GM18870 (cell line): ENCODE results near the gene CRABP2.

Source experiments
- ATAC-seq: cut with Tn5 transposase; IDR thresholded peaks from one replicate; pipeline ENCODE4 v1.9.1; 2021; ENCODE audit warnings: moderate library complexity; ENCODE audit not compliant: unreplicated experiment

CRABP2 gene

DNA sequence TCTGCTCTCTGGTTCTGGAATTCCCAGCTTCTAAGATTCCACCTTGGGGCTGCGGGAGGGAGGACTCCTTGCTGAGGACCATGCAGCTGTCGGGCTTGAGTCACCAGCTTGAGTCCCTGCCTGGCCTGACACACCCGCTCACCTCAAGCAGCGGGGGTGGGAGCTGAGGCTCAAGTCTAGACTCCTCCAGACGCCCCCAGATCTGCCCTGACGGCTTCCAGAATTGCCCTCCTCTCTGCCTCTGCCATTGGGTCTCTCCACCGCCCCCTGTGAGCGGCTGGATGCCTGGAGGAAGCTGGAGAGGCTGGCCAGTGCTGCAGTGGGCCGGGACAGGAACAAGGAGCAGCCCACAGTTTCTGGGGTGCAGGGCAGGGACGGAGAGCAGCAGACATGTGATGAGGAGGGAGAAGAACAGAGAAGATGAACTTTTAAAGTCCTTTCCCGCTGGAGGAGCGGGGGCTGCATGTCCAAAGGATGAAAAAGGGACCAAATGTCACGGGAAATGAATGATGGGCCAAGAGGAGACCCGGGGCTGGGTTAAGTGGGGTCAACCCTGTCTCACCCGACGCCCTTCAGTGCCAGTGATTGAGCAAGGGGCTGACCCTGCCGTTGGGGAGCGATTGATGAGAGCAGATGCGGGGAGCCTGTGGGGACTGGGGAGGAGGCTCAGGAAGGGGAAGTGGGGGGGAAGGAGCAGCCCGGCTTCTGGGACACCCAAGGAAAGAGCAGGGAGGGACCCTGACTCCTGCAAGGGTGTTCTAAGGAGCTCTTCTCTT, 13.5 kb downstream of the CRABP2 start:
- ATAC-seq: no peak

DNA sequence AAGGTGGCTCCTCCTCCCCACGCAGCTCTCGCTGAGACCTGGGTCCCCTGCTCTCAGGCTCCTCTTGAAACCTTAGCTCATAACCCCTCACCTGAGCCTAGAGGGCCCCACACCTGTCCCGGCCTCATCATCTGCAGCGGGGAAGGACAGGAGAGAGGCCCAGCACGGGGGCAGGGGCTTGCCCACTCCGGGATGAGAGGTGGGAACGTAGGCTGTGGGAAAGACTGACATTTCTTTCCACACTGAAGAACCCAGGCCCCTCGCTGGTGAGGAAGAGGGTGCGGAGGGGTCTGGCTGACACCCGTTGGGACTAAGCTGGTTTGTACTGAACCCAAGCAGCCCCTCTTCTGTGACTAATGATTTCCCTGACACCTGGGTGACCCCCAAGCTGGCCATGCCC, 14.2 kb downstream of the CRABP2 start:
- ATAC-seq: no peak

DNA sequence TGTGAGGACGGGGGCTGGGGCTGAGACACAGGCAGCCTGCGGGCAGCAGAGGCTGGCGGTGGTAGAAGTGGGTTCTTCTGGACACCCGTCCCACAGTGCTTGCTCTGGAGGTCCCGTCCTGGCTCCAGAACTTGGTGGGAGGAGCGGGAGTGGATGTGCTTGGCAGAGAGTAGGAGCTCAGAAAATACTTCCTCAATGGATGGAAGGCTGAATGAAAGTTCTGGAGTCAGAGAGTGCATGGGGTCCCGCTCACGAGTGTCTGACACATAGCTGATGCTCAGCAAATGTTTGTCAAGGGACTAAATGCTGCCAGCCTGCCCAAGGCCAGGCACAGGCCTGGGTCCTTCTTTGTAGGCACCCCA, 14.7 kb downstream of the CRABP2 start:
- no peak for ATAC-seq

DNA sequence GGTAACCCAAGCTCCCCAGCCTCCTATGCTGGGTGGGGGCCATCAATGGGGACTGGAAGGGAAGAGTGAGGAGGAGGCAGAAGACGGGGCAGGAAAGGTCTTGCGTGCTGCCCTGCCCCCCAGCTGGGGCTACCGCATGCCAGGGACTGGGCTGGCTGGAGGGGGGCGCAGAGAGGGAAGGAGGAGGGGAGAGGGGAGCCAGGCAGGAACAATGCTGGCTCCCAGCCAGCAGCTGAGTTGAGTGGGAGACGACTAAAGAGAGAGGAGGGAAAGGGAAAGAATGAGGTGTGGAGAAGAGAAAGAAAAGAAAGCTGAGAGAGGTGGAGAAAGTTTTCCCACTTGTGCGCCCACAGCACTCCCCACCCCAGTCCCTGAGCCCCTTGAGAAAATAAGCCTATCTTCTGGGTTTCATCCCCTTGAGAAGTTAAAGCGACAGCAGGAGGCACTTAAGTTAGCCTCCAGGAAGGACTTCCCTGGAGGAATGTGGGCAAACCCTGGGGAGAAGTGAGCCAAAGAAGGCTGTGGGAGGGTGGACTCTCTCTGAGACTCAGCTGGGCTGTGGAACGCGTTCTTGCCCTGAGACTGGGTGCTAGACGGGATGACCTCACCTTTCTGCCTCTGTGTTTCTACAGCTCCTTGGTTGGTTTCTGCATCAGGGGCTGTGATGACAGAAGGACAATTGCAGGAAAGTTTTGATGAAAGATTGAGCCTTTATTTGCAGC, 15.3 kb downstream of the CRABP2 start:
- no peak for ATAC-seq

DNA sequence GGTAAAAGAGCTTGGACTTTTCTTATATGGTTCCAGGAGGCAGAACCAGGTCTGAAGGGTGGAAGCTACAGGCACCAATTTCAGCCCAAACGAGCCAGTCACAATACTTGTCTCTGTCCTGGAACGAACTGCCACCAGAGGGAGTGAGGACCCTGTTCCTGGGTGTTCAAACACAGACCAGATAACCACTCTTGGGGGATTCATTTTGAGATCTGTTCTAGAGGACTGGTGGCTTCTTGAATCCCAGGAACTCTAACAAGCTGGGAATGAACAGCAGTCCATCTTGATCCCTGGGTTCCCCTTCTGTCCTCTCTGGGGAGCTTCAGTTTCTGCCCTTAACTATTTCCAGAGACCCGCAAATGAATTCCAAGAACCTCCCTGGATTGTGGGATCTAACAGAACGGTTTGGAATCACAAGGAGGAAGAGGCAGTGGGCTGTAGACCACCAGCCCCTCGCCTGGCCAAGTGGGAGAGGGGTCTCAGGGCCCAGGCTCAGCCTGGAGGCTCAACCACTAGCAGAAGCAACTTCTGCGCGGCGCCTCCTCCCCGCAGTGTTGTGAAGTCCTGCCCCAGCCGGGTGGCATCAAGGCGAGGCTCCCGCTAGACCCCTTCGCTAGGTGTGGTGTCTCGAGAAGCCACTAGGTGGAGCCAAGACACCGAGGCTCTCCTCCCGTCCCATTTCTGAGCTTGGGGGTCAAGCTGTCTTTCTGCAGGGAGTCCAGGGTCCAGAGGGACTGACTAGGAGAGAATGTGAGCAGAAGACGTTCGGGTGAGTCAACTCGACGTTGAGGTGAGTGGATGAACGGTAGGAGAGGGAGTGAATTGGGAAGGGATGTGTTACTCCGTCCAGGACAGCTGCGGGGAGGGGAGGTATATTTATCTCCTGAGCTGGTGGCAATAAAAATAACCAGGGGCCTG, 16.1 kb downstream of the CRABP2 start:
- no peak for ATAC-seq

DNA sequence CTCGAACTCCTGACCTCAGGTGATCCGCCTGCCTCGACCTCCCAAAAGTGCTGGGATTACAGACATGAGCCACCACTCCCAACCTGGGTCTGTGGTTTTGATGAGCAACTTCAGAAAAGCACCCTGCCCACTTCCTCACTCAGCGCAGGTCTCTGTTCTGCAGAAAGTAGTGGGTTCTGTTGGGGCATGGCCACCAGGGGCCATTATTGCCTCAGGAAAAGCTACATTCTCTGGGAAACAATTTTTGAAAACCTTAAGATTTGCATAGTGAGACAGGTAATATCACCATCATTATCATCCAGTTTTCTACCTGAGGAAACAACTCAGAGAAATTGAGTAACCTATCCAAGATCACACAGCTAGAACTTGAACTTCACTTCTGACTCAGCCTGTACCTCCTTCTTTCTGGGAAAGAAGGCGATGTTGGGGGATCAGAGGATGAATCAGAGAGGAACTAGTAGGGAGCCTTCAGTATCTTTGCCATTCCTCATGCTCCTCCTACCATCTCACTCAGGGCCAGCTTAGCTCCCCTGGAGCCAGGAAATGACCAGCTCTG, 21.1 kb downstream of the CRABP2 start:
- no peak for ATAC-seq

DNA sequence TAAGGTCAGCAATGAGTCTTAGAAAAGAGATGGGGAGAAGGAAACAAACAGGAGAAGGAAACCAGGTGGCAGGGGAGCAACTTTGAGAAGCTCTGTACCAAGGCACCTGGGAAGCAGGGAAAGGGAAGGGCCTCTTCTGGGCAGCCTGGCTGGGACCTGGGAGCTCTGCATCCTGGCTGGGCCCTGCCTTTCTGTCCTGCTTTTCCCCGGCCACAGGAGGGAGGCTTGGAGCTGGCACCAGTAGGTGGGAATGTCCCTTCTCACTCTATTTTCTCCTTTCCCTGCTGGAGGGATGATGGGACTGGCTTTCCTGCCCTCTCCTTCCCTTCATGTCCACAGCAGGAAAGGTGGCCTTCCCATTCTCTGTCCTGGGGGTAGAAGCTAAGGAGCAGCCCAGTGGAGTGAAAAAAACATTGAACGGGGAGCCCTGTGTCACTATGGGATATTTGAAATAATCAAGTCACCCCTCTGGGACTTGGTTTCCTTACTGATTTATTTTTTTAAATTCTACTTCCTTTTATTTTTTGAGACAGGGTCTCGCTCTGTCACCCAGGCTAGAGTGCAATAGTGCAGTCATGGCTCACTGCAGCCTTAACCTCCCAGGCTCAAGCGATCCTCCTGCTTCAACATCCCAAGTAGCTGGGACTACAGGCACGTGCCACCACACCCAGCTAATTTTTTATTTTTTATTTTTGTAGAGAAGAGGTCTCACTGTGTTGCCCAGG, 23.1 kb downstream of the CRABP2 start:
- ATAC-seq: no peak

DNA sequence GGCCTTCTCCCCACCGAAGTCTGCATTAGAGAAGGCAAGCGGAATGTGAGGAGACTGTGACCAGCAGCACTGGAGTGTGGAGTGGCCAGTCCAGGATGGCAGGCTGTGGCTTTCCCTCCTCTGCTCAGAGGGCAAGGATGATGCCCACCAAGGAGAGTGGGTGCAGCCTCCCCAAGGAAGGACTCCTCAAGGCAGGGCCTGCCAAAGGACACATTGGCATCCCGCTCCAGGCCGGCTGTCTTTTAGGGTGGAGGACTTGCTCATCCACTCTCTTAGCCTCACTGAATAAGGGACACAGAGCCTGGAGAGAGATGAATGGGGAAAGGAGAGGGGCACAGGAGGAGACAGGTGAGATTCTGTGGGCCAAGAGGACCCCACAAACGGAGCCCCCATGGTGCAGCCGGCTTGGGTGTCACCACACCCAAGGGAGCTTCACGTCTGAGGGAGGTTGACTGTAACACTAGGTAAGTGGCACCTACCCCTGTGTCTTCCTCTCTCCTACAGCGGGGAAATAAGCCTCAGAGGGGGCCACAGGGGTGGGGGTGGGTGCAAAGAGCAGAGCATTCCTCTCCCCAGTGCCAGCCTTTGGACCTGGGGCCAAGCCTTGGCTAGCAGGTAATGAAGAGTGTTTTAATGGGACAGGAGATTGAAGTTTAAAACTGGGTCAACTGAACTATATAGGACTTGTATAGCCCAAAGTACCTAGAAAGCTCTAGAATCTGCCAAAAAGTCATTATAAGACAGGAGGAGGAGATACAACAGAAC, 24.0 kb downstream of the CRABP2 start:
- no peak for ATAC-seq

DNA sequence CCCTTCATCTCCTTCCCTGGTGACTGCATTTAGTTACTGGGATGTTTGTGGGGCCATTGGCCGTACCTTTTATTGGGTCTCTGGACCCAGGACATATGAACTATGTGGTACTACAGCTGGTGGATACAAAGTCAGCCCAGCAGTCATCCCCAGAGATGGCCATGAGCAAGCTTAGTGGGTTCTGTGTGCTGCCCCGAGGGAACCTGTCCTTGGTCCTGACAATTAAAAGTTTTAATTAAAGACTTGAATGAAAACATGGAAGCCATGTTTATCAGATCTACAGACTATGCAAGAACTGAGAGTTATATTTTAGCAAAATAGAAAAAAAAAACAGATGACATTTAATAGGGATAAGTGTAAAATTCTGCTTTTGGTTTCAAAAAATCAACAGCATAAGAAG, 25.3 kb downstream of the CRABP2 start:
- no peak for ATAC-seq

DNA sequence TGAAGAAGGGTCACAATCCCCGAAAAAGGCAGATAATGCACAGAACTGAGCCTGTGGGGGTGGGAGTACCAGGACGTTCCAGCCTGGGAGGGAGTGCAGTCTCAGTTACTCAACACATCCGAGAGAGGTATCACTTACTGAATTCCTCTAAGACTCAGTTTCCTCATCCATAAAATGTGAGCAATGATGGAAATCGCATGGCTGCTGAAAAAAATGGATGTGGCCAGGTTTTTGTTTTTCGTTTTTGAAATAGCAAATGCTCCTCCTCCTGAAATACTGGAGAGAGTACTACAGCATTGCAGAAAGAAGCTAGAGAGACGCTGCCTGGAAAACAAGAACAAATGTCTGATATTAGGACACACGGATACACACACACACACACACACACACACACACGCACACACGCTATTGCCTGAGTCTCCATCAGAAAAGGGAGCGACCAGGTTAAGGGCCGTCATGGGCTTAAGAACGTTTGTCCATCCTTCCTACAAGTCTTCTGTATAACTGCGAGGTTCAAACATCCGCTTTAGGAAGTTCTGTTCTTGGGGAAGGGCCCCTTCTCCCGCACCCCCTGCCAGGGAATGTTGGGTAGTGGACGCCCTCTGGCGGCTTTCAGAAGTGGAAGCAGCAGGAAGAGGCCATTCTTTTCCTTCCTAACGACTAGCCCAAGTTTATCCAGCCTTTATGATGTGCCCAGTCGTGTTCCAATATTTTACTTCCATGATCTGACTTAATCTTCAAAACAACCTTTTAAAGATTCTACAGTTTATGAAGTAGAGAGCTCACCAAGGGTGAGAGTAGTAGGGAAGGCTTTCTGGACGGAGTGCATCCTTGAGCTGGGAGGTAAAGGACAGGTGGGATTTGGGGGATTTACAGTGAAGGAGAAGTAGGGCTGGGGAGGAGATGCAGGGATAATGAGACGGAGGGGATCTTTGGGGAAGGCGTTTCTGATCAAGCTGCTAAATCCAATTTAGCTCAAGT, 27.5 kb downstream of the CRABP2 start:
- ATAC-seq: no peak

DNA sequence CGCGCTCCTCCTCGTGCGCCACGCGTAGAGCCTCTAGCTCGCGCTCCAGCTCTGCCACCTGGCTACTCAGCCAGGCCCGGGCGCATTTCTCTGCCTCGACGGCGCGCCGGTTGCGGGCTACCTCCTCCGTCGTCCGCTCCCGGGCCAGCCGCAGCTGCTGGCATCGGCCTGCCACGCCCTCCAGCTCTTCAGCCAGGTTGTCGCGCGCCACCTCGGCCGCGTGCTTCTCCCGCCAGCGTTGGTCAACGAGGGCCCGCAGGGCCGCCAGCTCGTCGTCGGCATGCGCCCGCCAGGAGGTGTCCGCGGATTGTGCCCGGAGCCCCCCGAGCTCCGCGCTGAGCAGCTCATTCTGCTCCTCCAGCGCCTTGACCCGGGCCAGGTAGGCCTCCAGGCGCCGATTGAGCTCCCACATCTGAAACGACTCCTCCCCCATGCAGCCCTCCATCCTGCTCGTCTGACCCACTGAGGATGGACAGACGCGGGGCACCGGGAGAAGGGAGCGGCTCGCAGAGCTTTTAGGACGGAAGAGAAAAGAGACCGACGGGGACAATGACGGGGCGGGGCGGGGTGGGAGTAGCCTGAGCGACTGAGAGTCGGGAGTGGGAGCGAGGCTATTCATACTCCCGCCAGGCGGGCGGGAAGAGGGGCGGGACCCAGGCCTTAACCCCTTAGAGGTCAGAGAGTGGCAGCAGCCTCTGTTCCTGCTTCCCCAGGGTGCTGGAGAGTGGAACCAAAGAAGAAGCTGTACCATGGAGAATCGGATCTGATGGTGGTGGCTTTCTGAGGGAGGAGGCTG, 28.4 kb downstream of the CRABP2 start, which contains the start of gene NES:
TSS of gene NES (minus strand) at position 588 of the 796 bp plus-strand sequence. CDS start at position 445, 143 bp downstream.
- no peak for ATAC-seq

DNA sequence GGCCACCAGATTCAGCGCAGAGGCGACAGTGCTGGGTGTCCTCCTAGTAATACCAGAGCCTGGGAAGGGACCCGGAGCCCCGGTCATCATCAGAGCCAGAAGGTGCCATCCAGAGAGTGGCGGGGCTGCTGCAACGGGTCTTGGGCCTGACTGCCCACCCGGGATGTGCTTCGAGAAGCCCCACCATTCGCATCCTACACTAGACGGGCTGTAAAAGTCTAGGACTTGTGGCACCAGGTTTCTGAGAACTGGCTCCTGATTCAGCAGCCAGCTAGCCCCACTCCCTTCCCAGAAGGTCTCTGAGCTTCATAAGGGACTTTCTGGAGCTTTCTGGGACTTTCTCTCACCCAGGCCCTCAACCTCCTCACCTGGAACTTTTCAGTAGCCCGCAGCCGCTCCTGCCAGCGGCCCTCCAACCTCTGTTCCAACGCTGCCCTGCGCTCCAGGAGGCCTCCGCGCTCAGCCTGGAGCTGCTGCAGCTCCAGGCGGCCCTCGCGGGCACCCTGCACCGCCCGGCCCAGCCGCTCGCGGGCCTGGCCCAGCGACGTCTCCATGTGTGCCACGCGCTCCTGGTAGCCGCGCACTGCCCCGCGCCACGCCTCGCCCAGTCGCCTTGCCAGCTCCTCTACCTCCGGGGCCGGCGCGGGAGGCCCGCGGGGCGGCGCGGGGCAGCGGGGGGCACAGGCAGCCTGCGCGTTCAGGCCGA, 29.1 kb downstream of the CRABP2 start:
- ATAC-seq: no peak

DNA sequence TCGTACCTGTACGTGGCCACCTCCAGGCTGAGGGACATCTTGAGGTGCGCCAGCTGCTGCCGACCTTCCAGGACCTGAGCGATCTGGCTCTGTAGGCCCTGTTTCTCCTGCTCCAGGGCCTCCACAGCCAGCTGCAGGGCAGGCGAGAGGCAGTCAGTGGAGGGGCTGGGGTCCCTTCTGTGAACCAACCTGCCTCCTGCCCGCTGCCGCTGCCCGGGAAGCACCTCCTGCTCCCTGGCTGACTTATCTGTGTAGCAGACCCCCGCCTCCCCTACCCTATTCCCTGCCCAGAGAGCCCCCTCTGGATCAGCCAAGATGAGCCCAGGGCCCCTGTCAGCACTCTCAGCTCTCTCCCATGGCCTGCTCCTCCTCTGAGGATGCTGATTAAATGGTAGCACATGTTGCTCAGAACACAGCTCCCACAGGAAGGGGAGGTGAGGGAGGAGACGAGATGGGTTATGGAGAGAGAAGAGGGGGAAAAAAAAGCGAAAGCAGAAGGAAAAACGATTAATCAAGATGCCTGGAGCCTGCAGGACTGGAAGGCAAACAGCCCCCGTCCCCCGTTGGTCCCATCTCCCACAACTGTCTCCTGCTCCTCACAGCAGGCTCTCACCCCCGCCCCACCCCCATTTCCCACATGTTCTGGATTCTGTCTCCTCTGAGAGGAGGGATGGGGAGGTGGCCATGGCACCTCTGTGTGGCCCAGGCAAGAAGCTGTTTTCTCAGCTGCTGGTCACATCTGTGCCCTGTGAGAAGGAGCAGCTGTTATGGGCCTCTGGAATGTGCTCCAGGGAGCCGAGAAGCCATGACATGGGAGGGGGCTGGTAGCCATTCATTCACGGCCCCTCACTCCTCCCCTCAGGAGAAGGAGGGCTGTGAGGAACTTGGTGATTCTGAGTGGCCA, 29.9 kb downstream of the CRABP2 start:
- ATAC-seq: no peak

DNA sequence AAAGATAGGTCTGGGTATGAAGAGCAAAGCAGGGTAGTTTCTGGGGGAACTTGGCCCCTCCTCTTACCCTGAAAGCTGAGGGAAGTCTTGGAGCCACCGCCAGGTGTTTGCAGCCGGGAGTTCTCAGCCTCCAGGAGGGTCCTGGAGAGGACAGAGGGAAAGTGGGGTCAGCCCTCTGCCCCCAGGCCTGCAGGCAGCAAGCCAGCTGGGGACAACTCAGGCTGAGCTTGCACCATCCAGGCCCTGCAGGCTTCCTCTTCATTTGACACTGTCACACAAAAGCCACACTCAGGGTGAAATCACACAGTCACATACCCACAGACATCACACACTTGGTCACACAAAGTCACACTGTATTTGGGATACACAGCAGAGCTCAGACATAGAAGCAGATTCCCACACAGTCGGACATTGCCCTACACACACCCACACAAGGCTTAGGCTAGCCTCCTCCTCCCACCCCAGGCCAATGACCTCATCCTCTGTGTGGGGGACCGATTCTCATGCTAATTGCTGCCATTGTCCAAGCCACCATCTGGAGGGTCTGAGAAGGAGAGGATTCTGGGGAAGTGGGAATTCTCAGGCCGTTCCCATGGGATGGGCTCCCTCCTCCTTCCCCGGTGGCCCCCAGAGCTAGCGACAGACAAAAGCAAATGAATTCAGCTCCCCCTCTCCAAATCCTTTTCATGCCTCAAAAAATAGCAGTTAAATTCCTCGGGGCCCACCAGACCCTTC, 31.8 kb downstream of the CRABP2 start:
- no peak for ATAC-seq

DNA sequence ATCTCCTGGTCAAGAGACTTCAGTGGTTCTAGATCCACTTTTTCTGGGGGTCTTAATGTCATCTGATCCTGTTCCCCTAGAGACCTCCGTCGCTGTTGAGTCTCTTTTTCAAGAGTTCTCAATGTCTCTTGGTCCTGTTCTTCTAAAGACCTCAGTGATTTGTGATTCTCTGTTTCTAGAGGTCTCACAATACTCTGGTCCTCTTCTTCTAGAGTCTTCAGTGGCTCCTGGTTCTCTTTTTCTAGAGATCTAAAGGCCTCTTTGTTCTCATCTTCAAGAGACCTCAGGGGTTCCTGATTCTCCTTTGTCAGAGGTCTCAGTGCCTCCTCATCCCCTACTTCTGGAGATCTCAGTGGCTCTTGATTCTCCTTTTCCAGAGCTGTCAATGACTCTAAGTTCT, 33.6 kb downstream of the CRABP2 start:
- ATAC-seq: no peak
